ENCODE measurements around the gene CDK19. TPM values are rescaled to one million over a fixed set of nuclear protein-coding genes. Genes with fewer than 3 reads are reported as not detected.

The CDK19 gene
- total and polyA plus RNA-seq, 2 of the 4 experiments (the other 2 are of a cell fraction) = 6.0 to 6.8 TPM

DNA sequence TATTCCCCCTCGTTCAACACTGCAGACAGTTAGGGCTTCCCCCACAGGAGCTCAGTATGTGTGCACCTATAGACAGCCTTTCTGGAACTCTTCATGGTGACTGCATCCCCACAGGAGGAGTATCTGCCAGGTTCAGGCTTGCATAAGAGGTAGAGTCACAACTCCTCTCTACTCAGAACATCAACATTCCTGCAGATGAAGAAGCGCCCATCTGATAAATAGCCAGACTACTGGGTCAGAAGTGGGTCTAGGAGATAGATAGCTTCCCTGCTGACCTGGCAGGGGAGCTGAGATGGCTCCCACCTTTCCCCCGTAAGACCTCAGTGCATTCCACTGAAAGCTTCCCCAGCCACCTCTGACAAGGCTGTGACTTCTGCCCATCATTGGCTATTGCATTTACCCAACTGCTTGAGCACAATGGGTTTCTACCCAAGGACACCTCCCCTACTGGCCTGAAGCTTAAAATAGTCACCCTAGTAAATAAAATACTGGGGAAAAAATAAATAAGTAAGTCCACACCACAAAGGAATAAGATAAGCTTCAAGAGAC lies 125.1 kb downstream of the CDK19 start:
- H3K14ac ChIP-seq (replicated peaks; ENCODE audit: low read depth, low read length) = no peak overlapping the region
- POLR2A ChIA-PET (ENCODE audit: unreplicated experiment) = no interaction called here
- H3K23ac ChIP-seq (ENCODE audit: low read depth, low read length) = no peak overlapping the region
- peaks cover 3 to 4% of the 10 kb centered on the region in 2 experiments; a peak in 2 of 4 replicates for H3K79me1 ChIP-seq (ENCODE audit: low read depth in 1 of 2, low read length in 2 of 2)
- no peak overlapping the region for H2AK5ac ChIP-seq (ENCODE audit: low read depth, low read length)
- no peak overlapping the region for H3K27ac ChIP-seq (ENCODE audit: insufficient read depth, low read length)
- intact Hi-C loops (cut with micrococcal nuclease) = no loop called here
- no peak overlapping the region for H2BK5ac ChIP-seq (ENCODE audit: low read depth, low read length, poor library complexity, severe bottlenecking)
- no peak overlapping the region for H2BK15ac ChIP-seq (ENCODE audit: low read depth, low read length)
- CTCF ChIA-PET = no interaction called here
- BruUV-seq (replicated peaks) = no TSS peak
- no peak overlapping the region for H2BK120ac ChIP-seq (ENCODE audit: low read depth, low read length)
- ATAC-seq (ENCODE audit: low read depth) = no peak
- H4K20me1 ChIP-seq (ENCODE audit: insufficient read depth, low read length) = no peaks in the 10 kb centered on the region
- no peaks in the 10 kb centered on the region for H3K36me3 ChIP-seq (ENCODE audit: control insufficient read depth, insufficient read depth, low read length)
- H3K4me3 ChIP-seq (ENCODE audit: insufficient read depth, low read depth, low read length) = no peak overlapping the region
- H2BK20ac ChIP-seq (ENCODE audit: low read depth, low read length) = no peak overlapping the region
- no peak for DNase-seq
- no peak overlapping the region for H4K5ac ChIP-seq (ENCODE audit: low read depth, low read length)
- TF ChIP-seq RAD21 (IDR thresholded peaks at IDR 0.05; ENCODE audit: low read length) (no peak), MXI1 (IDR thresholded peaks at IDR 0.05; ENCODE audit: borderline replicate concordance, low read depth, low read length) (no peak), RFX5 (IDR thresholded peaks at IDR 0.05; ENCODE audit: low read depth, low read length) (no peak), CHD1 (IDR thresholded peaks at IDR 0.05; ENCODE audit: low read depth, low read length) (no peak), RCOR1 (IDR thresholded peaks at IDR 0.05; ENCODE audit: insufficient replicate concordance, low read length) (no peak), CEBPB (IDR thresholded peaks at IDR 0.05; ENCODE audit: low read depth, low read length) (no peak), FOS (IDR thresholded peaks at IDR 0.05; ENCODE audit: low read depth, low read length) (no peak), SMC3 (IDR thresholded peaks at IDR 0.05; ENCODE audit: low read depth, low read length) (no peak), MAZ (IDR thresholded peaks at IDR 0.05; ENCODE audit: borderline replicate concordance, low read depth, low read length) (no peak), POLR2A (IDR thresholded peaks at IDR 0.05; ENCODE audit: low read depth, low read length) (no peak), NFE2L2 (IDR thresholded peaks at IDR 0.05; ENCODE audit: low read depth, low read length) (no peak), MAFK (IDR thresholded peaks at IDR 0.05; ENCODE audit: low read depth, low read length) (no peak), BHLHE40 (IDR thresholded peaks at IDR 0.05; ENCODE audit: low read depth, low read length) (no peak)
- TF ChIP-seq, protein P1, sequence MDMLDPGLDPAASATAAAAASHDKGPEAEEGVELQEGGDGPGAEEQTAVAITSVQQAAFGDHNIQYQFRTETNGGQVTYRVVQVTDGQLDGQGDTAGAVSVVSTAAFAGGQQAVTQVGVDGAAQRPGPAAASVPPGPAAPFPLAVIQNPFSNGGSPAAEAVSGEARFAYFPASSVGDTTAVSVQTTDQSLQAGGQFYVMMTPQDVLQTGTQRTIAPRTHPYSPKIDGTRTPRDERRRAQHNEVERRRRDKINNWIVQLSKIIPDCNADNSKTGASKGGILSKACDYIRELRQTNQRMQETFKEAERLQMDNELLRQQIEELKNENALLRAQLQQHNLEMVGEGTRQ (IDR thresholded peaks at IDR 0.05; ENCODE audit: low read depth, low read length) = no peak
- TF ChIP-seq, protein P2, sequence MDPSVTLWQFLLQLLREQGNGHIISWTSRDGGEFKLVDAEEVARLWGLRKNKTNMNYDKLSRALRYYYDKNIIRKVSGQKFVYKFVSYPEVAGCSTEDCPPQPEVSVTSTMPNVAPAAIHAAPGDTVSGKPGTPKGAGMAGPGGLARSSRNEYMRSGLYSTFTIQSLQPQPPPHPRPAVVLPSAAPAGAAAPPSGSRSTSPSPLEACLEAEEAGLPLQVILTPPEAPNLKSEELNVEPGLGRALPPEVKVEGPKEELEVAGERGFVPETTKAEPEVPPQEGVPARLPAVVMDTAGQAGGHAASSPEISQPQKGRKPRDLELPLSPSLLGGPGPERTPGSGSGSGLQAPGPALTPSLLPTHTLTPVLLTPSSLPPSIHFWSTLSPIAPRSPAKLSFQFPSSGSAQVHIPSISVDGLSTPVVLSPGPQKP (IDR thresholded peaks at IDR 0.05; ENCODE audit: borderline replicate concordance, low read depth, low read length) = no peak
- TF ChIP-seq, protein P3, sequence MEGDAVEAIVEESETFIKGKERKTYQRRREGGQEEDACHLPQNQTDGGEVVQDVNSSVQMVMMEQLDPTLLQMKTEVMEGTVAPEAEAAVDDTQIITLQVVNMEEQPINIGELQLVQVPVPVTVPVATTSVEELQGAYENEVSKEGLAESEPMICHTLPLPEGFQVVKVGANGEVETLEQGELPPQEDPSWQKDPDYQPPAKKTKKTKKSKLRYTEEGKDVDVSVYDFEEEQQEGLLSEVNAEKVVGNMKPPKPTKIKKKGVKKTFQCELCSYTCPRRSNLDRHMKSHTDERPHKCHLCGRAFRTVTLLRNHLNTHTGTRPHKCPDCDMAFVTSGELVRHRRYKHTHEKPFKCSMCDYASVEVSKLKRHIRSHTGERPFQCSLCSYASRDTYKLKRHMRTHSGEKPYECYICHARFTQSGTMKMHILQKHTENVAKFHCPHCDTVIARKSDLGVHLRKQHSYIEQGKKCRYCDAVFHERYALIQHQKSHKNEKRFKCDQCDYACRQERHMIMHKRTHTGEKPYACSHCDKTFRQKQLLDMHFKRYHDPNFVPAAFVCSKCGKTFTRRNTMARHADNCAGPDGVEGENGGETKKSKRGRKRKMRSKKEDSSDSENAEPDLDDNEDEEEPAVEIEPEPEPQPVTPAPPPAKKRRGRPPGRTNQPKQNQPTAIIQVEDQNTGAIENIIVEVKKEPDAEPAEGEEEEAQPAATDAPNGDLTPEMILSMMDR (conservative IDR thresholded peaks at IDR 0.05; ENCODE audit: low read depth, low read length) = no peak
- H3K9ac ChIP-seq (ENCODE audit: low read depth, low read length) = no peak overlapping the region
- no peak overlapping the region for H4K8ac ChIP-seq (ENCODE audit: low read depth in 2 of 2, low read length in 2 of 2)
- H3K4me1 ChIP-seq (ENCODE audit: control insufficient read depth, insufficient read depth, low read length) = peaks cover 2% of the 10 kb centered on the region; the same call in 1 of the 2 replicates
- WGBS, 2 experiments (ENCODE audit: extremely low coverage in 2 of 2, insufficient read length in 1 of 2) = no CpG with 5 or more reads among the region's 3 CpGs
- H3K18ac ChIP-seq (ENCODE audit: low read depth, low read length) = no peak overlapping the region
- H3K4me2 ChIP-seq (ENCODE audit: low read depth, low read length) = no peak overlapping the region
- no peaks in the 10 kb centered on the region for H3K9me3 ChIP-seq (ENCODE audit: control insufficient read depth, insufficient read depth, low read length)
- H3K9me1 ChIP-seq (ENCODE audit: insufficient read depth, low read length) = 0 out of 2 replicates have a peak, but pooled peaks cover 3% of the 10 kb centered on the region
- H3K27me3 ChIP-seq (ENCODE audit: control insufficient read depth, insufficient read depth, low read length) = no peaks in the 10 kb centered on the region
- no peak overlapping the region for H3K4ac ChIP-seq (ENCODE audit: low read depth, low read length)
- dilution Hi-C loops (cut with HindIII; ENCODE audit: low sequenced_read_pairs, unreplicated experiment) = no loop called here
- H4K91ac ChIP-seq (ENCODE audit: insufficient read depth, low read depth, low read length) = no peak overlapping the region
- no peak overlapping the region for H2AFZ ChIP-seq (replicated peaks; ENCODE audit: low read length, poor library complexity)
- no peak overlapping the region for H3K56ac ChIP-seq (ENCODE audit: extremely low read depth, insufficient read depth, low read length)
- H2AK9ac ChIP-seq (replicated peaks; ENCODE audit: low read depth, low read length, poor library complexity) = no peak overlapping the region
- in situ Hi-C loops (cut with MboI; ENCODE audit: low sequenced_read_pairs) = no loop called here

Measured in IMR-90 (cell line).